Activated CD8-positive, alpha-beta memory T cell treated with anti-CD3 and anti-CD28 coated beads for 48 hours (primary cell): ENCODE data around the gene CEBPA.
A peak's percentile ranks its signal among the peaks of the same experiment; 100 is the strongest.

Source experiments
- DNase-seq, 3 experiments: peaks; one replicate each; pipeline ENCODE4 v3.0.0-alpha.2; 2020; ENCODE audit warnings: low read depth in 2 of 3, low spot score in 2 of 3

CEBPA gene

GRCh38 chr19:33273881-33274662 lies 28.3 kb downstream of the CEBPA start:
- DNase-seq = peak in 1 of 3 experiments; percentile 9

DNA sequence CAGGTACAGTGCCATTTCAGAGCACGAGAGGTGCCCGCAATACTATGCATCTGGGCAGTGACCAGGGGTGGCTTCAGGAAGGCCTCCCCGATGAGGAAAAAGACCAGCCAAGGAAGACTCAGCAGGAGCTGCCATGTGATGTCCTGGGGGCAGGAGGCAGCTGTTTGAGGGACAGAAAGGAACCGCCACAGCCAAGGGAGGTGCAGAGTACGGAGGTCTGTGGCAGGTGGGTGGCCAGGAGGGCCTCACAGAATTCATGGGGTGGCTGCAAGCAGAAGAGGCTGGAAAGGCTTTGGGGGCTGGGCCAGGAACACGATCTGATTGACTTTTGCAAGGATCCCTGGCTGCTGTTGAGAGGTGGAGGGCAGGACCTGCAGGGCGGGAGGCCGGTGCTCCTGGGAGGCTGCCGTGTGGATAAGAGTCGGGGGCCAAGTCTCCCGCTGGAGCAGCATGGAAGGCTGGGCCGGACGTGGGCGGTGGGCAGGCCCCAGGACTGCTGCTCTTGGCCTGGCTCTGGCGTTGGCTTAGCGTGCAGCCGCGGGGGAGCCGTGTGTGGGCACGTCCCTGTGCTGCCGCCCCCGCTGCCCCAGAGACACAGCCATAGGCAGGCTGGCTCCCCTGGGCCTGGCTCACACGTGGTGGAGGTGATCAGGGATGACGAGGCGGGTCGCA lies 29.1 kb downstream of the CEBPA start:
- DNase-seq = no peak

- DNase-seq = no peak
Observed at GRCh38 chr19:33271246-33272021, 30.9 kb downstream of the CEBPA start.

DNA sequence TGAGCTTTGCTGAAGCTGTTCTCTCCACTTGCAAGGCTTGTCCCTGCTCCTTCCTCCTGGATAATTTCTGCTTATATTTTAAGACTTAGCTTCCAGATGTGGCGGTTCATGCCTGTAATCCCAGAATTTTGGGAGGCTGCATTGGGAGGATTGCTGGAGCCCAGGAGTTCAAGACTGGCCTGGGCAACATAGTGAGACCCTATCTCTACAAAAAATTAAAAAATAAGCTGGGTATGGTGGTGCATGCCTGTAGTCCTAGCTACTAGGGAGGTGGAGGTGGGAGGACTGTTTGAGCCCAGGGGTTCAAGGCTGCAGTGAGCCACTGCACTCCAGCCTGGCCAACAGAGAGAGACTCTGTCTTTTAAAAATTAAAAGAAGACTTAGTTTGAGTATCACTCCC lies 31.6 kb downstream of the CEBPA start:
- DNase-seq = no peak

- no peak for DNase-seq
Observed at GRCh38 chr19:33269016-33269415, 33.3 kb downstream of the CEBPA start.

- no peak for DNase-seq
Observed at GRCh38 chr19:33268162-33268991, 34.0 kb downstream of the CEBPA start.

DNA sequence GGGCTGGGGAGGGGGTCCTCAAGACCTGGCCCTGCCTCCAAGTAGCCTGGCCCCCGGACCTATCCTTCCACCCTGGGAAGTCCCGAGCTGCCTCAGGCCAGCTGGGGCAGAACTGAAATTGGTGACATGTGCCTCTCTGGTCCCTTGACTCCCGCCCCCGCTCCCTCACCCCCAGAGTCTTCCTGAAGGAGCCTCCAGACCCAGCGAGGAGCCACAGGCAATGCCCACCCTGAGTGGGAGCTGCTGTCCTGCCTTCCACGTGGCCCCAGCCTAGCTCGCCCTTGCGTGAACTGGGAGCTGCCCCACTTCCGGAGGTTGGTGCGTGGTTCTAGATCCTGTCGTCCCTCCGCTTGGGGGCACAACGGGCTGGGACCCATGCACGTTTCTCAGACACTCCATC lies 34.6 kb downstream of the CEBPA start:
- no peak for DNase-seq

DNA sequence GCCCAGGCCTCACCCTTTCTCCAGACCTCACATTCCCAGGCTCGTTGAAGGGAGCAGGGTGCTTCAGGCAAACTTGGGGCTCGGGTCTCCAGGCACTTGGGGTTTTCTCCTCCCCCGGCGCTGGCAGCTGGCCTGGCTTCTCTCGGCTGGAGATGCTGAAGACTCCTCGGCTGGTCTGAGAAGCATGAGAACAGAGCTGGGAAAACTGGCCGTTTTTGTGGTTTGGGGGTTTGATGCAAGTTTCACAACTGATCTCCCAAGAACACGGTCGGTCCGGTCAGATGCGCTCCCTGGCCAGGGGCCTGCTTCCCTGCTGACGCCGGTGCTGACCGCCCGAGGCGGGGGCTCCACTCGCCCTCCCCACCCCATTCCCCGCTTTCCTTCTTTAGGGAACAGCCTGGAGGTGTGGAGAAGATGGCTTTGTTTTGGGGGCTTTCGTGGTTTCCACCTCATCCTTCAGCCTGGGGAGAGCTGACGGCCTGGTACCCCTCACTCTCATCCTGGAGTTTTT lies 35.3 kb downstream of the CEBPA start:
- DNase-seq = no peak

- no peak for DNase-seq
Observed at GRCh38 chr19:33264881-33265445, 37.4 kb downstream of the CEBPA start.

DNA sequence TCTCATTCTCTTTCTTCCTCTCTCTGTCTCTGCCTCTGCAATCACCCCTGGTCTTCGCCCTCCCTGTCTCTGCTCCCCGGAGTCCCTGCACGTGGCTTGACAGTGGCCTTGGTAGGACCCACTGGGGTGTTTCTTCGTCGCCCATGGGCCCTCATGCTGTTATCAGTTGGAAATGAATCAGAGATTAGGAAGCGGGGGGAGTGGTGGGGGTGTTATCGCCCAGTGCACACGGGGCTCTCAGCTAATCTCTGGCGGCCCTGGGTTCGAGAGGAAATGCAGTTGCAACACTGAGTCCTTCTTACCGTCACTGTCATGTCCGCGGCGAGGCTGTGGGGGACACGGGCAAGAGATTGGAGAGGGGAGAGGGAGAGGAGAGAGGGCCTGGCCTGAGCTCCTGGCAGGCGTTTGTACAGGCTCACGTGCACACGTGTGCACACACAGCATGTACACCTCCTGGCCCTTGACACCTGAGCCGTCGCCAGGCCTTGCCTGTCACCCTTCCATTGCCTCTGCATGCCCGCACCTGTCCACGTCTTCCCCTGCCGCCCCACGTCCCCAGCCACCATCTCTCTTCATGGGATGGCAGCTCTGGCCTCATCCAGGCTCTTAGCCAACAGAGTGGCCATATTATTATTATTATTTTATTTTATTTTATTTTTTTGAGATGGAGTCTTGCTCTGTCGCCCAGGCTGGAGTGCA lies 38.9 kb downstream of the CEBPA start:
- no peak for DNase-seq

- DNase-seq = no peak
Observed at GRCh38 chr19:33261511-33262189, 40.7 kb downstream of the CEBPA start.

DNA sequence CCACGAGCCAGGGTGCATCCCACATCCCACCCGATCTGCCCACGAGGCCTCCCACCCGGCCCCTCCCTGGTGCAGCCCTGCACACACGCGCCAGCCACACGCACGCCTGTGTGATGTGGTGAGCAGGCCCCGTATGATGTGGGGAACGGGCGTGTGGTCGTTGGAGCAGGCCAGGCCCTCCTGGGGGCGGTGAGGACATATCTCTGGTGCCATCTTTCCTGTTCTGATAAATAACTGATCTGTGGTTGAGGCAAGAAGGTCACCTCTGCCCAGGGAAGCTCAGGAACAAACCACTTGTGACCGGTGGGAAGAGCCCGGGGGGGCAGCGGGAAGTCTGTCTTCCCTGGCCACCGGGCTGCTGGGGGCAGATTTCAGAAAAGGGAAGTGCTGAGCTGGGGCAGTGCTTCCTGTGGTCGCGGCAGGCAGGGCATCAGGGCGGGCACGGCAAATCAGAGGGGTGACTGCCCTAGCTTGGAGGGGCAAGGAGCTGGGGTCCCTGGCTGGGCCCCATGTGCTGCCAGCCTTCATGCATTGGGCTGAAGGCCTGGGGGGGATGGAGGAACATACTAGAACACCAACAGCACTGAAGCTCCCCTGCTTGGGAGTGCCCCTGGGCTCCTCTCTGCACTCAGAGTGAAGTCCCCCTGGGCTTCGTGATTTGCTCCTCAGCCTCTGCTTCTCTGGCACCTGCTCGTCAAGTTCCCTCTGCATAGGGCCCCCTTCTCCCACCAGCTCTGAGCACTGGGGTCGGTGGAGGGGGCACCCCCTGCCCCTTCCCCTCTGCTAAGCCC lies 41.5 kb downstream of the CEBPA start:
- DNase-seq = no peak

GRCh38 chr19:33259539-33259938 lies 42.8 kb downstream of the CEBPA start:
- DNase-seq = no peak

DNA sequence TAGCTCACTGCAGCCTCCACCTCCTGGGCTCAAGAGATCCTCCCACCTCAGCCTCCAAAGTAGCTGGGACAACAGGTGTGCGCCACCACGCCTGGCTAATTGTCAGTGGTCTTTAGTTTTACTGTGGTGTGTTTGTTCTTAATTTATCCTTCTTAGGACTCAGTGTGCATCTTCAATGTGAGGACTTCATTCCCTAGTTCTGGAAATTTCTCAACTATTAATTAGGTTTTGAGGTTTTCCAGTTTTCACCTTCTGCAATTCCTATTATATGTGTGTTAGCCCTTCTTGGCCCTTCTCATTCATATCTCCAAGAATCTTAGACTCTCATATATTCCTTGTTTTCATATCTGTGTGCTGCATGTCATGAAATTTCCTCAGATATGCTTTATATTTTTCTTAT lies 44.5 kb downstream of the CEBPA start:
- DNase-seq = no peak

DNA sequence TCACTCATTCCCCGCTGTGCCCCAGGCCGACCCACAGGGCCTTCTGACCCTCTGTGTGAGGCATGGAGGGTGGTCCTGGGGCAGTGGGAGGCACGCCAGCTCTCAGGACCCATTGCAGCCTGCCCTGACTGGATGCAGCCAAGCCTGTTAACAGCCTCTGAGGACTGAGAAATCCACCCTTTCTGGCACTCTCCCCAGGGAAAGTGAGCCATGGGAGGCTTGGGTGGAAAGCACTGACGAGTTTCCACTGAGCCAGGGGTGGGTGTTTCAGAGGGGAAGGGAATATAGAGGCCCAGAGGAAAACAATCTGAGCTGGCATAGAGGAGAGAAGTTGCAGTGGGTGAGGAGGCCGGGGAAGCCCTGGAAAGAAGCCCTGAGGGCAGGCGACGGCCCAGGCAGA lies 46.1 kb downstream of the CEBPA start:
- no peak for DNase-seq

DNA sequence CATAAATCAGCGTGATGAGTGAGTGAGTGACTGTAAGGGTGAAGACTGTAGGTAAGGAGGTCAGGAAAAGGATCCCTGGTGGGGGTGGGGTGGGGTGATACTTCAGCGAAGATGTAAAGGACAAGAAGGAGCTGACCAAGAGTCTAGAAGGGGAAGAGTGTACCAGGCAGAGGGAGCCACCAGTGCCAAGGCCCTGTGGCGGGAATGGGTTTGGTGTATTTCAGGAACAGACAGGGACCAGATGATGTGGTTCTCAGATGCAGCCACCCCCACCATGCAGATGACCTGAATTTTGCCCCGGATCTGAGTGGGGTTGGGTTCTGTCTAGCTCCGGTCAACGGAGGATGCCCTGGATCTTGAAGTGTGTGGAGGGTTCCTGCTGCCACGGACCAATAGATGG lies 46.6 kb downstream of the CEBPA start:
- DNase-seq = no peak

DNA sequence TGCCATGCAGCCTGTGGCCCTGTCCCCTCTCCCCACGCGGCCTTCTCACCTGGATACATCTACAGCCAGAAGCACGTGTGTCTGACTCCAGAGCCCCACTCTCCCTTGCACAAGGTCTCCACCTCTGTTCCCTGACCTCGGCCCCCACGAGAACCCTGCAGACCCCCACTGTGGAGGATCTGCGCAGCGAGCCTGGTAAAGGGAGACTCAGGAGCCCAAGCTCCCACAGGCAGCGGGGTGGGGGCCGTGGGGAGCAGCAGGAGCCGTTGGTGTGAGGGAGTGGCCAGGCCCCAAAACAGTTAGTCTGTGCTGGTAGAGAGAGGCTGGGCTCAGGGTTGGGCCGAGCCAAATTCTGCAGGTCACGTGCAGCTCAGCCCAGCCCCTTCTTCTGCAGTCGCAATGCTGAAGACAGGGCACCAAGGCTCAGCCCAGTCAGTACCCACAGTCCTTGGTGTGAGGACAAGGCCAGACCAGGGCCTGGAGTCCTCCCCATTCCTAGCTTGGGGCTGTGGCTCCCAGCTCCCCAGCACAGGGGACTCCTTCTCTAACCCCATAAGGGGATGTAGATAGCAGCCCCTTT lies 48.0 kb downstream of the CEBPA start:
- no peak for DNase-seq

DNA sequence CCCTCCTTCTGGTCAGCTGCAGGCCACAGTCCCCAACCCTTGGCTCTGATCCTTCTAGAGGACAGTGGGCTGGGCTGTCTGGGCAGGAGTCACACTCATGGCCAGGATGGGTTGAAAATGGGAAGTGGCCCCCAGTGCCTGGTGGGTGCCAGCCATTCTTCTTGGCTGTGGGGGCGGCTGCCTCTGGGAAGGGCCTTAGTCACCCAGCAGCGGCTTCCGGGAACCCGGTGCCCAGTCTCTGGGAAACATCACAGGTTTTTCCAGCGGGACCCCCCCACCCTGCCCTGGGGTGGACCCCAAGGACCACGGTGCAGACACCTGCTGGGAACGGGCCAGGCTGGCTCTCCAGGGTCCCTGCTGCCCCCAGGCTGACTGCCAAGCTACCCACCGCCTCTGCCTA lies 49.4 kb downstream of the CEBPA start:
- DNase-seq = no peak
